B cell (primary cell): ENCODE measurements around the gene STT3B. TPM values are rescaled to one million over a fixed set of nuclear protein-coding genes. Genes with fewer than 3 reads are reported as not detected.

Experiments used
- ATAC-seq: fragments of 200-7000 bp; cut with Tn5 transposase; one replicate; pipeline ENCODE4 v1.10.0; 2021; ENCODE audit warnings: low read depth, mild to moderate bottlenecking, moderate number of reproducible peaks, moderate library complexity
- CTCF ChIA-PET: fragments of 350-600 bp; sonication (Branson Sonifier 250); formaldehyde crosslinking; loops from one replicate; lab custom pipeline; 2021; ENCODE audit warnings: antibody characterized with exemption, inconsistent platforms; lab: Charles Lee
- POLR2A ChIA-PET: fragments of 350-600 bp; sonication (Branson Sonifier 250); formaldehyde crosslinking; loops from one replicate; lab custom pipeline; 2021; ENCODE audit warnings: antibody characterized with exemption; lab: Charles Lee
- DNase-seq: peaks from one replicate; pipeline ENCODE4 v3.0.0; 2013
- H2AFZ ChIP-seq: 2 replicates; pipeline ENCODE4 v1.6.1; 2012; ENCODE audit warnings: mild to moderate bottlenecking, low read depth, low read length; ENCODE audit not compliant: insufficient read depth, poor library complexity, severe bottlenecking
- H3K27ac ChIP-seq, 2 donors: 1 replicate in 1 of 2; 2 replicates in 1 of 2; pipeline ENCODE4 v1.5.1; 2012 to 2013; ENCODE audit warnings: low read length in 2 of 2, mild to moderate bottlenecking in 2 of 2, moderate library complexity in 1 of 2
- H3K27me3 ChIP-seq, 4 experiments: fragments of 200-600 bp in 1 of 4; sonication (generic) in 1 of 4; replicated peaks in 1 of 4; 1 replicate in 2 of 4; 2 replicates in 2 of 4; pipeline versions ENCODE4 v1.6.1 to v1.7.0; 2013 to 2016; ENCODE audit warnings: low read length in 3 of 4, mild to moderate bottlenecking in 2 of 4, mixed read lengths in 1 of 4, moderate library complexity in 1 of 4; ENCODE audit not compliant: insufficient read depth in 4 of 4, control insufficient read depth in 3 of 4; ENCODE audit errors: control extremely low read depth in 1 of 4
- H3K36me3 ChIP-seq, 2 experiments: replicated peaks in 1 of 2; 1 replicate in 1 of 2; 2 replicates in 1 of 2; pipeline versions ENCODE4 v1.6.1 to v1.7.1; 2013; ENCODE audit warnings: low read length in 1 of 2; ENCODE audit not compliant: insufficient read depth in 2 of 2, control insufficient read depth in 1 of 2; ENCODE audit errors: control extremely low read depth in 1 of 2, extremely low read depth in 1 of 2
- H3K4me1 ChIP-seq, 2 donors: fragments of 200-600 bp in 1 of 2; sonication (generic) in 1 of 2; 1 replicate in 1 of 2; 2 replicates in 1 of 2; pipeline versions ENCODE4 v1.5.1 to v1.6.1; 2013 to 2017; ENCODE audit warnings: low read length in 2 of 2; ENCODE audit not compliant: control insufficient read depth in 2 of 2, insufficient read depth in 2 of 2
- H3K4me2 ChIP-seq: replicated peaks from 2 replicates; pipeline ENCODE3; 2012; ENCODE audit warnings: mild to moderate bottlenecking, low read depth, low read length; ENCODE audit not compliant: poor library complexity, severe bottlenecking
- H3K4me3 ChIP-seq, 5 experiments: fragments of 200-600 bp in 1 of 5; sonication (generic) in 1 of 5; 1 replicate in 3 of 5; 2 replicates in 2 of 5; pipeline versions ENCODE4 v1.5.1 to v1.7.0; 2011 to 2016; ENCODE audit warnings: low read length in 4 of 5, mild to moderate bottlenecking in 4 of 5, low read depth in 2 of 5, control low read depth in 1 of 5, moderate library complexity in 1 of 5; ENCODE audit not compliant: insufficient read depth in 1 of 5; ENCODE audit errors: control extremely low read depth in 1 of 5, extremely low read depth in 1 of 5
- H3K79me2 ChIP-seq: fragments of 200-600 bp; sonication (generic); one replicate; pipeline ENCODE4 v1.6.0; 2016; ENCODE audit warnings: low read length; ENCODE audit not compliant: control insufficient read depth, insufficient read depth
- H3K9ac ChIP-seq: fragments of 200-600 bp; sonication (generic); 2 replicates; pipeline ENCODE4 v1.6.1; 2017; ENCODE audit warnings: mild to moderate bottlenecking, low read length, moderate library complexity
- H3K9me3 ChIP-seq, 3 donors: one replicate each; pipeline versions ENCODE4 v1.6.1 to v1.7.1; 2013; ENCODE audit warnings: low read length in 2 of 3; ENCODE audit not compliant: control insufficient read depth in 2 of 3, insufficient read depth in 1 of 3; ENCODE audit errors: control extremely low read depth in 1 of 3
- H4K20me1 ChIP-seq: 2 replicates; pipeline ENCODE4 v1.6.0; 2012; ENCODE audit warnings: mild to moderate bottlenecking, low read length; ENCODE audit not compliant: insufficient read depth, control insufficient read depth, poor library complexity, severe bottlenecking
- H3K27ac Mint-ChIP-seq: one replicate; pipeline ENCODE4 v1.8.0; 2021; ENCODE audit warnings: mixed read lengths
- H3K27me3 Mint-ChIP-seq: one replicate; pipeline ENCODE4 v1.8.0; 2021; ENCODE audit warnings: mixed read lengths
- H3K4me1 Mint-ChIP-seq: one replicate; pipeline ENCODE4 v1.8.0; 2021; ENCODE audit warnings: mixed read lengths
- H3K4me3 Mint-ChIP-seq: one replicate; pipeline ENCODE4 v1.8.0; 2021; ENCODE audit warnings: mixed read lengths
- H3K9me3 Mint-ChIP-seq: one replicate; pipeline ENCODE4 v1.8.0; 2022; ENCODE audit warnings: mixed read lengths; ENCODE audit not compliant: insufficient read depth
- EZH2 ChIP-seq: IDR thresholded peaks from 2 replicates; pipeline ENCODE4 v1.6.1; 2012; ENCODE audit warnings: borderline replicate concordance, low read depth, mild to moderate bottlenecking, moderate library complexity, low read length; ENCODE audit not compliant: insufficient read depth, poor library complexity, severe bottlenecking
- WGBS: methylation state at CpG from one replicate; pipeline ENCODE4 v1.1.5; 2013; ENCODE audit warnings: missing lambda C conversion rate; ENCODE audit not compliant: insufficient coverage; 5-methylcytosine and 5-hydroxymethylcytosine counted together
- intact Hi-C: fragments of 100-400 bp; cut with micrococcal nuclease; formaldehyde crosslinking; loops from one replicate; pipeline ENCODE4 v1.10.0; 2022
- polyA plus RNA-seq: library from polyadenylated mRNA; depleted of rRNA; stranded (reverse); fragments of >200 nt; gene quantifications from 2 replicates; pipeline ENCODE4 v1.2.3, GENCODE V29; 2012
- total RNA-seq, 2 donors: library from RNA; stranded (reverse); fragments of 120-200 nt in 1 of 2; gene quantifications; 1 replicate in 1 of 2; 2 replicates in 1 of 2; pipeline versions ENCODE4 v1.2.3 to v1.2.4, GENCODE V29; 2013 to 2022
- TF ChIP-seq, protein P1 (sequence below): fragments of 200-600 bp; IDR thresholded peaks from one replicate; pipeline ENCODE4 v1.8.0; 2022; ENCODE audit warnings: antibody characterized with exemption, mild to moderate bottlenecking

The STT3B gene
- total and polyA plus RNA-seq, 2 donors (not counting 1 experiment from before 2014, with no cell fraction given): 35.4 to 79.2 TPM

DNA sequence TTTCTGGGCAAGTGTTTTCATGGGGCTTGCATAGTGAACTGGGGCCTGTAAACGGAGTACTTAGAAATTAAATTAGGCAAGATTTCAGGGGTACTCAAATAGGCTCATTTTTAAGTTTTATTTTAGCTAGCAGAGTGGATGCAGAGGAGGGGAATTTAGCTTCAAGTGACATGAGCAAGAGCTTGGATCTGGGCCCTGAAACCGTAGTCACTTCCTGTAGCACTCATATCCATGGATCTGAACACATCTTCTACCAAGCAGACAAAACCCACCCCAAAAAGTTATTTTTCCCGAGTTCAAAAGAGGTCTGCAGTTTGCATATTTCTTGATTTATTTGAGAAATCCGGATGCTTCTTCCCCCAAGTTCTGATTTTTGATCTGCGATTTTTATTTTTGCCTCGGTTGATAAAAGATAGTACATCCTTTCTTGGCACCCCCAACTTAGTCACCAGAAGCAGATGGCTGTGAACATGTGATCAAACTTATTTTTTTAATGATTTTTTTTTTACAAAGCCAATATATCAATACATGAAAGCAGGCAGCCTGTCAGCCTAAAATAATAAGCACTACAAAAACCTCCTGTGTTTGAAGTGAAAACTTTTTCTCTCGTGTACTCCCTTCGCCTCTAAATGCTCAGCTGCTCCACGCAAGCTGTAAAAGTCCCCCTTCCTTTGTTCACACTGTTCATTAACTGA is 36.6 kb upstream of the STT3B start:
- Mint-ChIP-seq H3K27me3 (peaks cover 4% of the 10 kb centered on the region), H3K27ac (no peak overlapping the region), H3K9me3 (peaks cover 4% of the 10 kb centered on the region), H3K4me3 (no peak overlapping the region), H3K4me1 (no peaks in the 10 kb centered on the region)
- ChIA-PET CTCF (no interaction called here), POLR2A (no interaction called here)
- intact Hi-C loops: no loop called here
- DNase-seq (no peak), ATAC-seq (no peak)
- Histone ChIP-seq H3K4me3 (no peak overlapping the region), H3K9ac (no peak overlapping the region), H3K9me3 (peaks cover 1 to 8% (median 5%) of the 10 kb centered on the region in 3 donors), H3K36me3 (peaks cover 0 to 1% of the 10 kb centered on the region in 2 experiments), H3K79me2 (no peaks in the 10 kb centered on the region), H3K27me3 (no peaks in the 10 kb centered on the region), H4K20me1 (no peaks in the 10 kb centered on the region), H3K27ac (no peak overlapping the region), H3K4me2 (no peak overlapping the region), H3K4me1 (no peaks in the 10 kb centered on the region), H2AFZ (no peak overlapping the region)
- WGBS: 91% methylated on average over 5 of the region's 9 CpGs
- TF ChIP-seq, protein P1, sequence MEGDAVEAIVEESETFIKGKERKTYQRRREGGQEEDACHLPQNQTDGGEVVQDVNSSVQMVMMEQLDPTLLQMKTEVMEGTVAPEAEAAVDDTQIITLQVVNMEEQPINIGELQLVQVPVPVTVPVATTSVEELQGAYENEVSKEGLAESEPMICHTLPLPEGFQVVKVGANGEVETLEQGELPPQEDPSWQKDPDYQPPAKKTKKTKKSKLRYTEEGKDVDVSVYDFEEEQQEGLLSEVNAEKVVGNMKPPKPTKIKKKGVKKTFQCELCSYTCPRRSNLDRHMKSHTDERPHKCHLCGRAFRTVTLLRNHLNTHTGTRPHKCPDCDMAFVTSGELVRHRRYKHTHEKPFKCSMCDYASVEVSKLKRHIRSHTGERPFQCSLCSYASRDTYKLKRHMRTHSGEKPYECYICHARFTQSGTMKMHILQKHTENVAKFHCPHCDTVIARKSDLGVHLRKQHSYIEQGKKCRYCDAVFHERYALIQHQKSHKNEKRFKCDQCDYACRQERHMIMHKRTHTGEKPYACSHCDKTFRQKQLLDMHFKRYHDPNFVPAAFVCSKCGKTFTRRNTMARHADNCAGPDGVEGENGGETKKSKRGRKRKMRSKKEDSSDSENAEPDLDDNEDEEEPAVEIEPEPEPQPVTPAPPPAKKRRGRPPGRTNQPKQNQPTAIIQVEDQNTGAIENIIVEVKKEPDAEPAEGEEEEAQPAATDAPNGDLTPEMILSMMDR: no peak
- no peak for TF ChIP-seq EZH2

DNA sequence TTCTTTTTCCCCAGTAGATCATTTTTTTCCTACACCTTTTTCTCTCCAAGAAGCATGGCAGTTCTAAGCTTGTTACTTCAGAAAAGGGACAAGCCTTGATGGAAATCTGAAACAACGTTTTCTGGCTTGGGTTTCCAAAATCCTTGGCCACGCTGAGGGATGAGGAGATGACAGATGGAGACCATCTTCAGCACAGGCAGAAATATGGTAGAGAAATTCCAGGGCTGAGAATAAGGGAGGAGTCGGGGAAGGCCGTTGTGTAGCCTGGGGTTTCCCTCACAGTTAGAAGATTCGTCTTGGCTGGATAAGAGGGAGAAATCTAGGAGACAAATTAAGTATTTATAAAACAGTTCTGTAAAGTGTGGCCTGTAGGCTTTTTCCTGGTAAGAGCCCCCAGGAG is 33.9 kb upstream of the STT3B start:
- DNase-seq (no peak), ATAC-seq (no peak)
- Histone ChIP-seq H3K27me3 (no peaks in the 10 kb centered on the region), H4K20me1 (no peaks in the 10 kb centered on the region), H3K4me3 (no peak overlapping the region), H3K4me1 (no peaks in the 10 kb centered on the region), H3K27ac (no peak overlapping the region), H2AFZ (no peak overlapping the region), H3K9me3 (no peaks in the 10 kb centered on the region), H3K9ac (no peak overlapping the region), H3K79me2 (no peaks in the 10 kb centered on the region), H3K36me3 (no peaks in the 10 kb centered on the region), H3K4me2 (no peak overlapping the region)
- no peaks in the 10 kb centered on the region for H3K9me3 Mint-ChIP-seq
- H3K27me3 Mint-ChIP-seq: peaks cover 6% of the 10 kb centered on the region
- H3K27ac Mint-ChIP-seq: no peak overlapping the region
- H3K4me3 Mint-ChIP-seq: no peak overlapping the region
- POLR2A ChIA-PET: no interaction called here
- TF ChIP-seq, protein P1: no peak
- no peak for TF ChIP-seq EZH2
- 94% methylated on average over 5 of the region's 5 CpGs for WGBS
- no peaks in the 10 kb centered on the region for H3K4me1 Mint-ChIP-seq
- intact Hi-C loops: no loop called here
- CTCF ChIA-PET: no interaction called here
